RWPE1 (cell line): Measurements from ENCODE around the gene INPP4B.

ENCODE experiments used
- CTCF ChIA-PET: fragments of 350-600 bp; sonication (Branson Sonifier 250); formaldehyde crosslinking; extraction: SDS; loops from one replicate; lab custom pipeline; 2021; lab: Yijun Ruan, JAX
- POLR2A ChIA-PET: fragments of 400-600 bp; formaldehyde crosslinking; extraction: SDS; loops from one replicate; lab custom pipeline; 2020; ENCODE audit warnings: antibody characterized with exemption; ENCODE audit not compliant: low non-redundant PET; lab: Yijun Ruan, JAX
- DNase-seq: peaks from one replicate; pipeline ENCODE4 v3.0.0; 2012; ENCODE audit warnings: low spot score
- H3K27ac ChIP-seq: fragments of 450-650 bp; 2 replicates; pipeline ENCODE4 v1.5.1; 2017
- TF ChIP-seq, protein P1 (sequence below): fragments of 450-650 bp; conservative IDR thresholded peaks from 2 replicates; pipeline ENCODE4 v1.5.1; 2017; ENCODE audit warnings: low read depth, mild to moderate bottlenecking

Gene INPP4B

GRCh38 chr4:142418697-142419096, 427.4 kb downstream of the INPP4B start:
- TF ChIP-seq, protein P1, sequence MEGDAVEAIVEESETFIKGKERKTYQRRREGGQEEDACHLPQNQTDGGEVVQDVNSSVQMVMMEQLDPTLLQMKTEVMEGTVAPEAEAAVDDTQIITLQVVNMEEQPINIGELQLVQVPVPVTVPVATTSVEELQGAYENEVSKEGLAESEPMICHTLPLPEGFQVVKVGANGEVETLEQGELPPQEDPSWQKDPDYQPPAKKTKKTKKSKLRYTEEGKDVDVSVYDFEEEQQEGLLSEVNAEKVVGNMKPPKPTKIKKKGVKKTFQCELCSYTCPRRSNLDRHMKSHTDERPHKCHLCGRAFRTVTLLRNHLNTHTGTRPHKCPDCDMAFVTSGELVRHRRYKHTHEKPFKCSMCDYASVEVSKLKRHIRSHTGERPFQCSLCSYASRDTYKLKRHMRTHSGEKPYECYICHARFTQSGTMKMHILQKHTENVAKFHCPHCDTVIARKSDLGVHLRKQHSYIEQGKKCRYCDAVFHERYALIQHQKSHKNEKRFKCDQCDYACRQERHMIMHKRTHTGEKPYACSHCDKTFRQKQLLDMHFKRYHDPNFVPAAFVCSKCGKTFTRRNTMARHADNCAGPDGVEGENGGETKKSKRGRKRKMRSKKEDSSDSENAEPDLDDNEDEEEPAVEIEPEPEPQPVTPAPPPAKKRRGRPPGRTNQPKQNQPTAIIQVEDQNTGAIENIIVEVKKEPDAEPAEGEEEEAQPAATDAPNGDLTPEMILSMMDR: no peak
- ChIA-PET CTCF (no interaction called here), POLR2A (no interaction called here)
- H3K27ac ChIP-seq: no peak overlapping the region
- no peak for DNase-seq

DNA sequence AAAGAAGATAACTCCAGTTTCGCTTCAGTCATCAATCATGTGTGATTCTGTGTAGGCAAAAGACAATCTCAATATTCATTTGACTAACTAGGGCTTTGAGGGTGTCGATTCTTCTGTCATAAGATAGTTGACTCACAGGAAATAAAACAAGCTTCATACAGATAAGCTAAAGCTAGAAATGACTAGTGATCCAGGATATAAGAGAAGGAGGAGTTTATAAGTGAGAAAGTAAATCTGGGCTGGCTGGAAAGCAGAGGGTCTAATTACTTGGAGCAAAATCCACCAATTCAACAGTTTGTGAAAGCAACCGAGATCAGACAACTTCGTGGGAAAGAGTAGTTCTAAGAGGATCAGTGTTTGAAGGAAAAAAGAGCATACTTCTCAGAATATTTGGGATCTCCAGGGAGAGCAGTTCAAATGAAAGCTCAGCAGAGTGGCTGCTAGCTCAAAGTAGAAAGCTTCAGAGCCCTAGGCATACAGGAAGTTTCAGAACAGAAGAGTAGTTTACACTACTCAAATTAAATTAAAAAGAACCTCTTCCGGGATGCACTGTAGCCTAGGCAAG, 429.3 kb downstream of the INPP4B start:
- ChIA-PET POLR2A (no interaction called here), CTCF (no interaction called here)
- TF ChIP-seq, protein P1: no peak
- no peak for DNase-seq
- no peak overlapping the region for H3K27ac ChIP-seq

DNA sequence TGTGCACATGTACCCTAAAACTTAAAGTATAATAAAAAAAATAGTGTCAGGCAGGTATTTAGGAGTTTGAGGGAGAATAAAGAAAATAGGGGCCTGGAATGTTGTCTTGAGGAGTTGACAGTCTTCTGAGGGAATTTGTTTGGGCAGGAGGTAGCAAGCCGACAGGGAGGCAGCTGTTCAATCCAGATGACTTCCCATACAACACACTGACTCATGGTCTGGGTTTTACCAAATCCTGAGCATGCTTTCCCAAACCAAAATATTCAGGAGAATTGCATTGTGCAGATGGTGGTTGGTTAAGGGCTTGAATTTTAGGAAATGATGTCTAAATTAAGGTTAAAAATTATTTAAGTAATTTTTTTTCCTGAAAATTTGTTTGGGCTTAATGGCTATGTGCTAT, 430.0 kb downstream of the INPP4B start:
- ChIA-PET CTCF (no interaction called here), POLR2A (no interaction called here)
- H3K27ac ChIP-seq: no peak overlapping the region
- no peak for DNase-seq
- TF ChIP-seq, protein P1: no peak

DNA sequence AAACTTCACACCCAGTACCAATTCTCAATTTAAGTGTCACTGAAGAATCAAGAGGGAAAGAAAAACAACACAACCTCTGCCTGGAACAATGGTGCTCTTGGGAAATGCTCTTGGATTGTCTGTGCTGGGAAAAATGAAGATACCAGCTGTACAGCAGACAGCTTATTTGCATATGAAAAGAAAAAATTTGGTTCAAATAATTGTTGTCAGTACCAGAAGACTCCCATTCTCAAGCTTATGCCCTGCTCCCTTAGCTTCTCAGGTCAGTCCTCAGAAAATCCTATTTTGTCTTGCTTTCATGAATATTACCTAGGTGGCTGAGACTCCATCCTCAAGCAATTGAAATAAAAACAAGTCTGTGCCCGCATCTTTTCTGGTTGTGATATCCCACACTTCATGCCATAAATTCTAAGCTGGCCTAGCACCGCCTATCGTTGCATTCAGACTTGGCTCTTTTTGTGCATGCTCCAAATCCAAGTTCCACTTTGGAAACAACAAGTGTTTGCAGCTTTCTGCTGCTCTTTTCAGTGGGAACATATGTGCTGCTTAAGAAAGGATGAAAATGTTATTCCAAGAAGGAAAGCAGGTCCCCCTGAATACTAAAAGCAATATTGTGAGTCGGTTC, 431.6 kb downstream of the INPP4B start:
- TF ChIP-seq, protein P1: no peak
- H3K27ac ChIP-seq: no peak overlapping the region
- ChIA-PET POLR2A (no interaction called here), CTCF (interaction anchor here (0.6 to 0.8 kb wide), 2 partner anchors 11 to 961 kb away, joined by 3 read pairs; no protein-coding TSS in a partner anchor)
- DNase-seq: no peak

DNA sequence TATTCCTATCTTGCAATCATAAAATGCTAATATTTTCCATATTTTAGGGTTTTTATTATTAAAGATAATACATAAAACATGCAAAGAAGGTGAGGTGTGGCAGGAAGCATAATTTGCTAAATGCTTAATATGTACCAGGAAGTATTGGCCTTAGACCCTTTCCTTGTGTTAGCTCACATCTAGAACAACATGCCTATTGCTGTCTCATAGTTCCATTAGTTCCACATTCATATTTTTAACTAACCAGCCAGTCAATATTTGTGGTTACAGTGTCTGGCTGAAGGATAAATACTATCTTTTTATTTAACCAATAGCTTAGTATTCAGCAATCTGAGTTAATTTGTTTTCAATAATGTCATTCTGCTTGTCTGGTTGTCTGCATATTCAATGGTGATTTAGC, 432.6 kb downstream of the INPP4B start:
- no peak overlapping the region for H3K27ac ChIP-seq
- ChIA-PET POLR2A (no interaction called here), CTCF (interaction anchor here (0.5 to 0.6 kb wide), 2 partner anchors 41 to 68 kb away, joined by 3 read pairs; no protein-coding TSS in a partner anchor)
- DNase-seq: no peak
- TF ChIP-seq, protein P1: no peak

- CTCF ChIA-PET: interaction anchor here (0.5 kb wide), 1 partner anchor 169 kb away, joined by 4 read pairs; no protein-coding TSS in a partner anchor
Observed at GRCh38 chr4:142411993-142412392, 434.1 kb downstream of the INPP4B start.

More at GRCh38 chr4:142411993-142412392, 434.1 kb downstream of the INPP4B start:
- H3K27ac ChIP-seq: no peak overlapping the region
- DNase-seq: no peak
- POLR2A ChIA-PET: no interaction called here
- TF ChIP-seq, protein P1: no peak
